PC-3 (cell line): ENCODE results near the gene SCN7A.

Experiments
- EZH2 ChIP-seq: fragments of 300-600 bp; sonication (generic); IDR thresholded peaks from one replicate; pipeline ENCODE4 v1.6.1; 2017; ENCODE audit warnings: antibody characterized with exemption, mild to moderate bottlenecking, low read length; ENCODE audit not compliant: unreplicated experiment
- EZH2phosphoT487 ChIP-seq: fragments of 300-600 bp; sonication (generic); IDR thresholded peaks from 2 replicates; pipeline ENCODE4 v1.6.1; 2018; ENCODE audit warnings: mild to moderate bottlenecking, antibody characterized with exemption, low read length, borderline replicate concordance
- TF ChIP-seq, protein P1 (sequence below): fragments of 300-600 bp; sonication (generic); conservative IDR thresholded peaks from 2 replicates; pipeline ENCODE4 v1.5.1; 2017; ENCODE audit warnings: antibody characterized with exemption, low read depth, mild to moderate bottlenecking, low read length

DNA sequence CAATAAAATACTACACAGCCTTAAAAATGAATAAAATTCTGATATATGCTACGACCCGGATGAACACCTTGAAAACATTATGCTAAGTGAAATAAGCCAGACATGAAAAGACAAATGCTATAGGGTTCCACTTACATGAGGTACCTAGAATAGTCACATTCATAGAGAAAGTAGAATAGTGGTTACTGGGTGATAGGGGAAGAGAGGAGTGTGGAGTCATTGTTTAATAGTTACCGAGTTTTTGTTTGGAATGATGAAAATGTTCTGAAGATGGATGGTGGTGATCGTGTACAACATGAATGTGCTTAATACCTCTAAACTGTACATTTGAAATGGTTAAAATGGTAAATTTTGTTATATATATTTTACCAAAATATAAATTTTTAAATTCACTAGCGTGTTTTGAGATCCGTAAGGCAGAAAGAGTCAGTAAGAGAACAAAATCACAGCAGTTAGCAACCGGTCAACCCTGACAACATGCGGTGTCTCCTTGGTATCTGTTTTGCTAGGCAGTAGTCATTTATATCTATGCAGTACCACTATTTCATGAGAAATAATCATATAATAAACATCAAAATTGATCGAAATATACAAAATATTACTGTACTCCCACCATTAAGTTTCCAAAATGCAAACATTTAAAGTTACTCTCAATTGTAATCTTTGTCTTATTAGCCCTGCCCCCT, 129.4 kb downstream of the SCN7A start:
- TF ChIP-seq, protein P1, sequence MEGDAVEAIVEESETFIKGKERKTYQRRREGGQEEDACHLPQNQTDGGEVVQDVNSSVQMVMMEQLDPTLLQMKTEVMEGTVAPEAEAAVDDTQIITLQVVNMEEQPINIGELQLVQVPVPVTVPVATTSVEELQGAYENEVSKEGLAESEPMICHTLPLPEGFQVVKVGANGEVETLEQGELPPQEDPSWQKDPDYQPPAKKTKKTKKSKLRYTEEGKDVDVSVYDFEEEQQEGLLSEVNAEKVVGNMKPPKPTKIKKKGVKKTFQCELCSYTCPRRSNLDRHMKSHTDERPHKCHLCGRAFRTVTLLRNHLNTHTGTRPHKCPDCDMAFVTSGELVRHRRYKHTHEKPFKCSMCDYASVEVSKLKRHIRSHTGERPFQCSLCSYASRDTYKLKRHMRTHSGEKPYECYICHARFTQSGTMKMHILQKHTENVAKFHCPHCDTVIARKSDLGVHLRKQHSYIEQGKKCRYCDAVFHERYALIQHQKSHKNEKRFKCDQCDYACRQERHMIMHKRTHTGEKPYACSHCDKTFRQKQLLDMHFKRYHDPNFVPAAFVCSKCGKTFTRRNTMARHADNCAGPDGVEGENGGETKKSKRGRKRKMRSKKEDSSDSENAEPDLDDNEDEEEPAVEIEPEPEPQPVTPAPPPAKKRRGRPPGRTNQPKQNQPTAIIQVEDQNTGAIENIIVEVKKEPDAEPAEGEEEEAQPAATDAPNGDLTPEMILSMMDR: no peak
- TF ChIP-seq EZH2 (no peak), EZH2phosphoT487 (no peak)
